ENCODE results near the gene MMP28.

GRCh38 chr17:35727635-35728034 lies 67.8 kb downstream of the MMP28 start:
- TF ChIP-seq CTCF (IDR thresholded peaks at IDR 0.05) (no peak), POLR2A (IDR thresholded peaks at IDR 0.05) (no peak)

All from lower leg skin (tissue), 3 donors.